ENCODE results near the gene VPREB3. TPM values are rescaled to one million over a fixed set of nuclear protein-coding genes. Genes with fewer than 3 reads are reported as not detected.

VPREB3 gene
- total and polyA plus RNA-seq, 2 of the 8 experiments (the other 6 are each of a cell fraction or from before 2014, with no cell fraction given) = 0.52 to 4.6 TPM

GRCh38 chr22:23744485-23744884 lies 9.7 kb downstream of the VPREB3 start:
- H3K79me2 ChIP-seq (ENCODE audit: control insufficient read depth in 1 of 2, insufficient read depth in 2 of 2, low read length in 2 of 2) = no peaks in the 10 kb centered on the region
- H3K79me1 ChIP-seq (ENCODE audit: low read depth, low read length) = no peaks in the 10 kb centered on the region
- no peak overlapping the region for H4K91ac ChIP-seq (replicated peaks; ENCODE audit: insufficient read length, low read length)
- no peak overlapping the region for H3K56ac ChIP-seq (replicated peaks; ENCODE audit: insufficient read length, low read depth, low read length)
- H3K23me2 ChIP-seq (ENCODE audit: low read depth, low read length) = peaks cover under 1% of the 10 kb centered on the region; the same call in 1 of the 2 replicates
- no peak overlapping the region for H3K4me3 ChIP-seq (ENCODE audit: extremely low read depth in 1 of 4, insufficient read depth in 2 of 4, low read depth in 3 of 4, low read length in 4 of 4)
- no peak overlapping the region for H3K4ac ChIP-seq (replicated peaks; ENCODE audit: insufficient read length, low read depth, low read length)
- no peak overlapping the region for H2BK15ac ChIP-seq (ENCODE audit: low read length)
- 93% methylated on average over 14 of the region's 14 CpGs; no CpG with 5 or more reads in 1 of the 2 experiments for WGBS, 2 experiments (ENCODE audit: extremely low coverage in 1 of 2, insufficient coverage in 1 of 2, insufficient read length in 1 of 2, insufficient replicate concordance in 2 of 2, low coverage in 1 of 2, low lambda C conversion rate in 2 of 2, missing lambda C conversion rate in 1 of 2)
- no peak overlapping the region for H3K4me2 ChIP-seq (ENCODE audit: insufficient read depth in 1 of 2, low read depth in 2 of 2, low read length in 2 of 2)
- H2BK20ac ChIP-seq (ENCODE audit: low read length) = no peak overlapping the region
- DNase-seq (ENCODE audit: low read depth in 1 of 2, low spot score in 2 of 2) (no peak), FAIRE-seq (no peak)
- no peak overlapping the region for H2AFZ ChIP-seq (ENCODE audit: low read length)
- no peak overlapping the region for H4K8ac ChIP-seq (ENCODE audit: extremely low read depth, insufficient read depth, low read length)
- ChIA-PET CTCF (ENCODE audit: partially characterized antibody) (interaction anchor here (0.6 to 1.4 kb wide), 8 partner anchors 13 to 1838 kb away, joined by 3 to 5 read pairs (median 3); no protein-coding TSS in a partner anchor), POLR2A (ENCODE audit: partially characterized antibody) (interaction anchor here (1.2 kb wide), 1 partner anchor 27 kb away, joined by 3 read pairs; no protein-coding TSS in a partner anchor)
- no peak overlapping the region for H3K23ac ChIP-seq (ENCODE audit: insufficient read length)
- no peak overlapping the region for H4K5ac ChIP-seq (ENCODE audit: insufficient read length, low read depth, low read length)
- H3K9me3 ChIP-seq (ENCODE audit: insufficient read depth in 2 of 2, low read depth in 1 of 2, low read length in 1 of 2) = no peaks in the 10 kb centered on the region
- H3K18ac ChIP-seq (ENCODE audit: extremely low read depth, low read length) = no peak overlapping the region
- H2BK120ac ChIP-seq (replicated peaks; ENCODE audit: low read depth, low read length) = no peak overlapping the region
- H3K14ac ChIP-seq (ENCODE audit: insufficient read length) = no peak overlapping the region
- H3K36me3 ChIP-seq (ENCODE audit: control insufficient read depth in 2 of 4, insufficient read depth in 4 of 4, low read length in 3 of 4) = peaks cover 0 to 9% (median 2%) of the 10 kb centered on the region in 4 experiments; a peak in 3 of 8 replicates
- no peak overlapping the region for H3K9ac ChIP-seq (replicated peaks in 1 of 4; ENCODE audit: extremely low read depth in 1 of 4, low read depth in 3 of 4, low read length in 3 of 4)
- H3K27me3 ChIP-seq (replicated peaks in 1 of 4; ENCODE audit: control insufficient read depth in 3 of 4, extremely low read depth in 1 of 4, insufficient read depth in 3 of 4, low read length in 3 of 4) = no peaks in the 10 kb centered on the region
- H3K4me1 ChIP-seq (replicated peaks in 1 of 4; ENCODE audit: control insufficient read depth in 3 of 4, insufficient read depth in 4 of 4, low read length in 3 of 4) = no peaks in the 10 kb centered on the region
- H4K20me1 ChIP-seq (replicated peaks in 1 of 2; ENCODE audit: control insufficient read depth in 1 of 2, insufficient read depth in 2 of 2, low read length in 2 of 2) = peaks cover 0 to 5% of the 10 kb centered on the region in 2 experiments
- no peak overlapping the region for H2BK5ac ChIP-seq (ENCODE audit: low read depth, low read length)
- H2BK12ac ChIP-seq (ENCODE audit: low read depth, low read length) = no peak overlapping the region
- TF ChIP-seq ZNF274 (IDR thresholded peaks at IDR 0.05; ENCODE audit: borderline replicate concordance, extremely low read depth, low read length) (no peak), BACH1 (IDR thresholded peaks at IDR 0.05; ENCODE audit: low read length) (no peak)
- no peak overlapping the region; the same call in 1 of the 2 replicates for H3K27ac ChIP-seq (ENCODE audit: low read depth, low read length)
- H2AK5ac ChIP-seq (ENCODE audit: low read depth, low read length) = no peak overlapping the region
